ENCODE results near the gene UBR2. TPM values are rescaled to one million over a fixed set of nuclear protein-coding genes. Genes with fewer than 3 reads are reported as not detected.

Gene UBR2
- total and polyA plus RNA-seq, 2 donors (not counting 3 experiments of a cell fraction or from before 2014, with no cell fraction given) = 8.0 to 22.3 TPM

DNA sequence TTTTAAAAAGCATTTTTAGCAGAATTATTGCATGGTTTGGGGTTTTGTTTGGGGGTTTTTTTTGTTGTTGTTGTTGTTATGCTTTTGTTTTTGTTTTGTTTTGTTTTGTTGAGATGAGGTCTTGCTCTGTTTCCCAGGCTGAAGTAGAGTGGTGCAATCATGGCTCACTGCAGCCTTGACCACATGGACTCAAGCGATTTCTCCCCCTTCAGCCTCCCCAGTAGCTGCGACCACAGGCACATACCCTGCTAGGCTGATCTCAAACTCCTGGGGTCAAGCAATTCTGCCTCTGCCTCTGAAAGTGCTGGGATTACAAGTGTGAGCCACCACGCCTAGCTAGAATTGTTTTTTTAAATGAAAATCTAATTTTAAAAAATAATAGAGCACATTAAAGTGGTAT is 35.7 kb downstream of the UBR2 start:
- dilution Hi-C loops (cut with MboI; ENCODE audit: extremely low pct_ligation_motif_present, low sequenced_read_pairs) = no loop called here
- Histone ChIP-seq H3K36me3 (ENCODE audit: control insufficient read depth in 2 of 2, extremely low read depth in 1 of 2, insufficient read depth in 2 of 2, low read length in 2 of 2) (no peaks in the 10 kb centered on the region), H3K4me2 (ENCODE audit: insufficient read depth, low read length) (no peak overlapping the region), H3K4me3 (replicated peaks in 1 of 3; ENCODE audit: insufficient read depth in 1 of 3, low read depth in 1 of 3, low read length in 3 of 3) (no peak overlapping the region), H3K9me1 (replicated peaks; ENCODE audit: control insufficient read depth, extremely low read depth, insufficient read depth, low read length) (no peaks in the 10 kb centered on the region), H3K4me1 (ENCODE audit: control insufficient read depth, extremely low read depth, insufficient read depth, low read length) (no peaks in the 10 kb centered on the region), H3K27me3 (ENCODE audit: control insufficient read depth in 2 of 2, insufficient read depth in 2 of 2, low read length in 2 of 2) (no peaks in the 10 kb centered on the region), H2AFZ (ENCODE audit: low read depth, low read length) (no peak overlapping the region), H3K9me3 (replicated peaks; ENCODE audit: control insufficient read depth, insufficient read depth, low read length) (no peaks in the 10 kb centered on the region), H3K79me2 (ENCODE audit: control insufficient read depth, insufficient read depth, low read length) (peaks cover 2% of the 10 kb centered on the region), H3K27ac (ENCODE audit: insufficient read depth, low read depth, low read length) (no peak overlapping the region), H3K9ac (replicated peaks; ENCODE audit: extremely low read depth, insufficient read depth, low read length) (no peak overlapping the region), H4K20me1 (replicated peaks; ENCODE audit: control insufficient read depth, extremely low read depth, insufficient read depth, low read length) (peaks cover under 1% of the 10 kb centered on the region)
- BruUV-seq (replicated peaks) = no TSS peak
- no peak for TF ChIP-seq GATA2 (IDR thresholded peaks at IDR 0.05; ENCODE audit: insufficient read depth, insufficient read length, low read depth, low read length)
- no peak for TF ChIP-seq FOS (IDR thresholded peaks at IDR 0.05; ENCODE audit: borderline replicate concordance, insufficient read depth, low read length)
- TF ChIP-seq JUN (IDR thresholded peaks at IDR 0.05; ENCODE audit: borderline replicate concordance, insufficient read depth, insufficient read length, low read depth) = no peak
- TF ChIP-seq, protein P1, sequence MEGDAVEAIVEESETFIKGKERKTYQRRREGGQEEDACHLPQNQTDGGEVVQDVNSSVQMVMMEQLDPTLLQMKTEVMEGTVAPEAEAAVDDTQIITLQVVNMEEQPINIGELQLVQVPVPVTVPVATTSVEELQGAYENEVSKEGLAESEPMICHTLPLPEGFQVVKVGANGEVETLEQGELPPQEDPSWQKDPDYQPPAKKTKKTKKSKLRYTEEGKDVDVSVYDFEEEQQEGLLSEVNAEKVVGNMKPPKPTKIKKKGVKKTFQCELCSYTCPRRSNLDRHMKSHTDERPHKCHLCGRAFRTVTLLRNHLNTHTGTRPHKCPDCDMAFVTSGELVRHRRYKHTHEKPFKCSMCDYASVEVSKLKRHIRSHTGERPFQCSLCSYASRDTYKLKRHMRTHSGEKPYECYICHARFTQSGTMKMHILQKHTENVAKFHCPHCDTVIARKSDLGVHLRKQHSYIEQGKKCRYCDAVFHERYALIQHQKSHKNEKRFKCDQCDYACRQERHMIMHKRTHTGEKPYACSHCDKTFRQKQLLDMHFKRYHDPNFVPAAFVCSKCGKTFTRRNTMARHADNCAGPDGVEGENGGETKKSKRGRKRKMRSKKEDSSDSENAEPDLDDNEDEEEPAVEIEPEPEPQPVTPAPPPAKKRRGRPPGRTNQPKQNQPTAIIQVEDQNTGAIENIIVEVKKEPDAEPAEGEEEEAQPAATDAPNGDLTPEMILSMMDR (IDR thresholded peaks at IDR 0.05; ENCODE audit: extremely low read depth in 1 of 2, insufficient read depth in 1 of 2, low read depth in 1 of 2, low read length in 2 of 2) = no peak
- no peak for TF ChIP-seq POLR2A (IDR thresholded peaks at IDR 0.05; ENCODE audit: low read depth, low read length)
- TF ChIP-seq POLR2AphosphoS5 (IDR thresholded peaks at IDR 0.05; ENCODE audit: insufficient read depth, low read depth, low read length) = no peak
- no peak for TF ChIP-seq MYC (IDR thresholded peaks at IDR 0.05; ENCODE audit: low read depth, low read length)
- TF ChIP-seq EZH2 (IDR thresholded peaks at IDR 0.05; ENCODE audit: borderline replicate concordance, low read depth, low read length, severe bottlenecking) = no peak
- TF ChIP-seq, protein P2, sequence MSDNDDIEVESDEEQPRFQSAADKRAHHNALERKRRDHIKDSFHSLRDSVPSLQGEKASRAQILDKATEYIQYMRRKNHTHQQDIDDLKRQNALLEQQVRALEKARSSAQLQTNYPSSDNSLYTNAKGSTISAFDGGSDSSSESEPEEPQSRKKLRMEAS (IDR thresholded peaks at IDR 0.05; ENCODE audit: insufficient read depth, insufficient read length) = no peak
- intact Hi-C loops (cut with micrococcal nuclease) = no loop called here
- DNase-seq (ENCODE audit: low read depth, low spot score) = no peak
- ChIA-PET CTCF (no interaction called here), POLR2A (no interaction called here)
- FAIRE-seq = no peak

Measured in endothelial cell of umbilical vein (primary cell).